GM21576 (cell line): ENCODE results near the gene TBC1D13.
"Not testable (repeated sequence)": the region's sequence is repeated elsewhere in the genome, so short reads cannot be mapped to it uniquely, and the experiment has no call there.

Experiments
- ATAC-seq: cut with Tn5 transposase; IDR thresholded peaks from one replicate; pipeline ENCODE4 v1.9.1; 2021; ENCODE audit warnings: mild to moderate bottlenecking, moderate library complexity; ENCODE audit not compliant: unreplicated experiment

TBC1D13 gene

DNA sequence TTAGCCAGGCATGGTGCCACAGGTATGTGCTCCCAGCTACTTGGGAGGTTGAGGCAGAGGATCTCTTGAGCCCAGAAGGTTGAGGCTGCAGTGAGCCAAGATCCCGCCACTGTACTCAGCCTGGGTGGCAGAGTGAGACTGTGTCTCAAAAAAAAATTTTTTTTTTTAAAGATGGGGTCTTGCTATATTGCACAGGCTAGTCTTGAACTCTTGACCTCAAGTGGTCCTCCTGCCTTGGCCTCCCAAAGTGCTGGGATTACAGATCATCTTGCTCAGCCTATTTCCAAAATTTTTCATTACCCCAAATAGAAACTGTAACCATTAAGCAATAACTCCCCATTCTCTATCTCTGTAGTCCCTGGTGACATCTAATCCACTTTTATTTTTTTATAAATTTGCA lies 4.4 kb upstream of the TBC1D13 start:
- ATAC-seq, result no peak

- ATAC-seq, result no peak
Measured at GRCh38 chr9:128785427-128785826, 1.6 kb upstream of the TBC1D13 start.

- ATAC-seq, result no peak
Measured at GRCh38 chr9:128787659-128788058, 606 bp downstream of the TBC1D13 start.

- ATAC-seq, result no peak
Measured at GRCh38 chr9:128788445-128788844, 1.4 kb downstream of the TBC1D13 start.

DNA sequence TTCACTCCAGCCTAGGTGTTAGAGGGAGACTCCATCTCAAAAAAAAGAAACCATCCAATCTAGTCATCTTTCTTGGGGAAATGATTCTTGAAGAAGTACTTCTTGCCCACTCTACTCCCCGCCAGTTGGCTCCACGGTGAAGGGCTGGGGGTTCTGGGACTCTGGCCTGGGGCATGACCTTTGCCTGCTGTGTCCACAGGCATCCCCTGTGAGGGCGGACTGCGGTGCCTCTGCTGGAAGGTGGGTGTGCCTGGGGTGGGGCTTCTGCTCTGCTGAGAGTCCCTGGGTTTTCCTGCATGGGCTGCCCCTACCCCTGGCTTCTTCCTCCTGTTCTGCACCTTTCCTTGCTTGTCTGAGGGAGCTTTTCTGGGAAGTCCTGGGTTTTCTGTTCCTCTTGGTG lies 3.5 kb downstream of the TBC1D13 start:
- no peak for ATAC-seq

DNA sequence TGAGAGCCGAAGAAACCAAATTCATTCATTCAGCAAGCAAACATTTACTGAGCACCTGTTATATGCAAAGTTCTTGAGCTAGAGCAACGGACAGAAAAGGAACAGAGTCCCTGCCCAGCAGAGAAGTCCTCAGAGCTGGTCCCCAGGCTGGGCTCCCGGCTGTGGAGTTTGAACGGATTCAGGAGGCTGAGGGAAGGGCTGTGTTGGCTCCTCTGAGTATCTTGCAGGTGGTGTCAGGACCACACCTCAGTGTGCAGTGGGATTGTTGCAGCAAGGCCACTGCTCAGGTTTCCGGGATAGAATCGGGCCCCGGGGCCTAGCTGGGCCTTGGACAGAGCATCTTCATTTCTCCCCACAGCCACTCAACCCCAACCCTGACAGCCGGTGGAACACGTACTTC lies 5.1 kb downstream of the TBC1D13 start:
- no peak for ATAC-seq

- ATAC-seq, result no peak
Measured at GRCh38 chr9:128792978-128793686, 6.1 kb downstream of the TBC1D13 start.

- not testable (repeated sequence) for ATAC-seq
Measured at GRCh38 chr9:128794961-128795360, 7.9 kb downstream of the TBC1D13 start.

DNA sequence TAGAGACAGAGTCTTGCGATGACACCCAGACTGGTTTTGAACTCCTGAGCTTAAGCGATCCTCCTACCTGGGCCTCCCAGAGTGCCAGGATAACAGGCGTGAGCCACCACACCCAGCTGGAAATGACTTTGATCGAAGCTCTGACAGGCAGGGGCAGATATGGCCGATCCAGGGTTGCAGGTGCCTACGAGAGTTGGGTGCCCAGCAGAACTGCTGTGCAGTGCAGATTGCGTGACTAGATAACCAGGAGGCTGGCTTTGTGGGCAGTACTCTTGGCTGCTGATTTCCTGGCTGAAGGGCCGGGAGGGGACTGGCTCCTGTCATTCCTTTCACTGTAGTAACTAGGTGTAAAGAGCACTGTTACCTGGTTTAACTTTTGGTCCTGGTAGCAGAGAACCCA lies 11.8 kb downstream of the TBC1D13 start:
- ATAC-seq, result no peak

DNA sequence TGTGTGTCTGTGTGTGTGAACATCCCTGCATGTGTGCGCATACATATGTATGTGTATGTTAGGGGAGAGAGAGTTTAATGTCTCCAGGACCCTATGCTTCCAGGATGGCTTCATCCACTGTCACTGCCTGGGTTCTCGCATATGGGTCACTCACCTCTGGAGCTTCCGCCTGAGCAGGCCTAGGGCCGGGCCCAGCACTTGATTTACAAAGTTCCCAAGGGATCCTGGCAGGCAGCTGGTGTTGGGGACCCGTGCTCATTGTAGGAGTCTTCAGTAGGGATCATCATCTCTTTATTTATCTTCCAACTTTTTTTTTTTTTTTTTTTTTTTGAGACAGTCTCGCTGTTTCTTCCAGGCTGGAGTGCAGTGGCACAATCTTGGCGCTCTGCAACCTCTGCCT lies 13.0 kb downstream of the TBC1D13 start:
- ATAC-seq, result no peak

- ATAC-seq, result no peak
Measured at GRCh38 chr9:128802482-128802881, 15.4 kb downstream of the TBC1D13 start.

GRCh38 chr9:128805661-128806060 lies 18.6 kb downstream of the TBC1D13 start:
- ATAC-seq, result no peak

GRCh38 chr9:128807827-128808226 lies 20.8 kb downstream of the TBC1D13 start:
- no peak for ATAC-seq

GRCh38 chr9:128808543-128808942 lies 21.5 kb downstream of the TBC1D13 start:
- no peak for ATAC-seq

- ATAC-seq, result no peak
Measured at GRCh38 chr9:128809036-128809599, 22.1 kb downstream of the TBC1D13 start.

GRCh38 chr9:128809831-128810230 lies 22.8 kb downstream of the TBC1D13 start:
- ATAC-seq, result no peak

- no peak for ATAC-seq
Measured at GRCh38 chr9:128810873-128811272, 23.8 kb downstream of the TBC1D13 start.

DNA sequence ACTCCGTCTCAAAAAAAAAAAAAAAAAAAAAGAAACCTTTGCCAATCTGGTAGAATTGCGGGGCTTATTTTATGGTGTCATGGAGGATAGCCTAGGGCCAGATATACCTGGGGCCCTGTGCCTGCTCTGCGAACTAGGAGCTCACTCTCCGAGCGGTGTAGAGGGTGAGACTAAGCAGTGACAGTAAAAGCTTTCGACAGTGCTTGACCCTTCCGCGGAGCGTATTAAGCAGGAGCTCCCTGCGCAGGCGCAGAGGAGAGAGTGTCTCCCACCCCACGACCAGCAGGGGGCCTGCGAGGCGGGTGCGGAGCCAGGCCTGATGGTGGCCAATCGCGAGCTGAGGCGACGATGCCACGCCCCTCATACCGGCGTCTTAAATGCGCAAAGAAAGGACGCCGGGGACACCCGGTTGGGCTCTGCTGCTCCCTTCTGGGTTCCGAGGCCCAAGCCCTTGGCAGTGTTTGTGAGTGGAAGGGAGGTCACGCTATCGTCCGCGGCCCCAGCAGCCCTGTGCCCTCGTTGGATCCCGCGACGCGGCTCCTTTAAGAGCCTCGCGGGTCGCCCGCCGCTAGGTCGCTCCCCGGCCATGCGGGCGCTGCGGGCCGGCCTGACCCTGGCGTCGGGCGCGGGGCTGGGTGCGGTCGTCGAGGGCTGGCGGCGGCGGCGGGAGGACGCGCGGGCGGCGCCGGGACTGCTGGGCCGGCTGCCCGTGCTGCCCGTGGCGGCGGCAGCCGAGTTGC lies 31.2 kb downstream of the TBC1D13 start, which contains the start of gene ENDOG:
Gene ENDOG (plus strand): TSS at position 402 of the 740 bp plus-strand sequence. CDS start 185 bp downstream, at position 587.
- ATAC-seq, result peak; percentile 83

DNA sequence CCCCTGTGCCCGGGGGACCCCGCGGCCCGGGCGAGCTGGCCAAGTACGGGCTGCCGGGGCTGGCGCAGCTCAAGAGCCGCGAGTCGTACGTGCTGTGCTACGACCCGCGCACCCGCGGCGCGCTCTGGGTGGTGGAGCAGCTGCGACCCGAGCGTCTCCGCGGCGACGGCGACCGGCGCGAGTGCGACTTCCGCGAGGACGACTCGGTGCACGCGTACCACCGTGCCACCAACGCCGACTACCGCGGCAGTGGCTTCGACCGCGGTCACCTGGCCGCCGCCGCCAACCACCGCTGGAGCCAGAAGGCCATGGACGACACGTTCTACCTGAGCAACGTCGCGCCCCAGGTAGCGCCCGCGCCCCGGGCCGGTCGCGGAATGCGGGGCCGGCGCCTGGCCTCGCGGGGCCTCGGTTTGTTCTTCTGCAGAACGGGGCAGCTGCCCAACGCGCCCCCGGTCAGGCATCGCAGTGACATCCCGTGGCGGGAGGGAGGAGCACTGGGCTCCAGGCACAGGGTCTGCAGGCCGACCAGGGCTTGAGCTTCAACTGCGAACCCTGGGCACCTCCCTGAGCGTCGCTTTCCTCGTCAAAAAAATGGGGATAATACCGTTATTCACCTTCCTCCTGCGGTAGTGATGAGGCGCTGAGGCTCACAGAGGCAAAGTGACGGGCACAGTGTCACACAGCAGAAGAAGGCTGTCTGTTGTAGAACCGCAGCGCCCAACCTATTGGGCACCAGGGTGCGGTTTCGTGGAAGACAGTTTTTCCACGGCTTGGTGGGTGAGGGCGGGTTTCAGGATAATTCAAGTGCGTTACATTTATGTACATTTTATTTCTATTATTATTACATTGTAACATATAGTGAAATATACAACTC lies 32.0 kb downstream of the TBC1D13 start:
- peak; percentile 26 for ATAC-seq

DNA sequence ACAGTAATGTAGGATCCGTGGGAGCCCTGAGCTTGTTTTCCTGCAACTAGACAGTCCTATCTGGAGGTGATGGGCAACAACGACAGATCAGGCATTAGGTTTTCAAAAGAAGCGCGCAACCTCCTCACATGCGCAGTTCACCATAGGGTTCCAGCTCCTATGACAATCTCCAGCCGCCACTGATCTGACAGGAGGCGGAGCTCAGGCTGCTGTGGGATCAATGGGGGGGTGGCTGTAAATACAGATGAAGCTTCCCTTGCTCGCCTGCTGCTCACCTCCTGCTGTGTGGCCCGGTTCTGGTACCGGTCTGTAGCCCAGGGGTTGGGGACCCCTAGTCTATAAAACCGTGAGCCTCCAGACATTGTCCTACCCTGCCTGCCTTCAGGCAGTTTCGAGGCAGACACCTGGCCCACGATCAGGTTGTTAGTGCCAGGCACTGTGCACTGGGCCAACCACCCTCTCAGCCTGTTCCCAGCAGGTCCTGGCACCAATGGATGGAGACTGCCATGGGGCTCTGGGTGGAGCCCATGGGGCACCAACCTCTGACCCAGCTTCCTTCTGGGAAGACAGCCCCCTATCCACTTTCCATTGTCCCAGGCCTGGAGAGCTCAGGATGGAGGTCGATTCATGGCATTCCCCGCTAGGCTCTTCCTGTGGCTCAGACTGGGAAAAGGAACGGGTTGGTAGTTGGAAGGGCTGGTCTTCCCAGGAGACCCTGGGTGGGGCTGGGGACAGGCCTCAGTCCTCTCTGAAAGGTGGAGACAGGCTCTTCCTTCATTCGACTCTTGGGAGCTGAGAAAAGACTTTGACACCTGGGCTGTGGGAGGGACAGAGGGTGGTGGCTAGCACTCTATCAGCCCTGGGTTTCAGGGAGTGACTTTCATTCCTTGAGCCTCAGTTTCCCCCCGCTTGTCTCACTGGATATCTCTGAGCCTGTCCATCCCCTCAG lies 32.9 kb downstream of the TBC1D13 start:
- ATAC-seq, result no peak
